Subcutaneous adipose tissue (tissue), 4 donors: ENCODE data around the gene MRPL55. TPM values are rescaled to one million over a fixed set of nuclear protein-coding genes. Genes with fewer than 3 reads are reported as not detected.

Experiments used
- CTCF ChIP-seq: fragments of 450-650 bp; IDR thresholded peaks from one replicate; pipeline ENCODE4 v1.5.1; 2016; ENCODE audit warnings: low read depth, mild to moderate bottlenecking, control low read depth, antibody characterized with exemption, moderate library complexity
- total RNA-seq, 4 donors: library from RNA; depleted of rRNA; stranded (reverse); fragments of >200 nt; gene quantifications; one replicate each; pipeline ENCODE4 v1.1.0, GENCODE V29; 2016

MRPL55 gene
- total RNA-seq, 4 donors from 2014 or later = 45.3 to 102 (median 49.9) TPM

GRCh38 chr1:228107636-228108035, 1.5 kb downstream of the MRPL55 start:
- no peak for TF ChIP-seq CTCF

- TF ChIP-seq CTCF = no peak
These were observed 2.4 kb downstream of the MRPL55 start for GRCh38 chr1:228106800-228107054.

- TF ChIP-seq CTCF = no peak
These were observed 2.9 kb downstream of the MRPL55 start for GRCh38 chr1:228105996-228106799.

- TF ChIP-seq CTCF = no peak
These were observed 3.7 kb downstream of the MRPL55 start for GRCh38 chr1:228105270-228105995.

GRCh38 chr1:228104526-228105269, 4.4 kb downstream of the MRPL55 start:
- TF ChIP-seq CTCF = no peak

- no peak for TF ChIP-seq CTCF
These were observed 6.1 kb downstream of the MRPL55 start, which contains the start of gene C1orf35 for GRCh38 chr1:228102791-228103620. Gene C1orf35 (minus strand): TSS chr1:228103325. CDS start chr1:228103227, 98 bp downstream.
